ENCODE data around the gene ZNF789. TPM values are rescaled to one million over a fixed set of nuclear protein-coding genes. Genes with fewer than 3 reads are reported as not detected.
"Not testable (repeated sequence)": the region's sequence is repeated elsewhere in the genome, so short reads cannot be mapped to it uniquely, and the experiment has no call there.

Gene ZNF789
- 10 to 100 TPM; 20.3 to 22.5 (median 21.5) TPM for polyA plus RNA-seq (ENCODE audit: insufficient read length in 3 of 3)

- DNase-seq (ENCODE audit: low read depth in 3 of 3, low spot score in 2 of 3) = peak; percentile 84 to 93 (median 90)
These were observed at the start of gene ZNF789 for GRCh38 chr7:99472561-99473314. Gene ZNF789 (plus strand): TSS chr7:99472890. CDS start chr7:99476457, 3,567 bp downstream.

- DNase-seq (ENCODE audit: low read depth in 3 of 3, low spot score in 2 of 3) = no peak
These were observed 47.6 kb upstream of the ZNF789 start for GRCh38 chr7:99424932-99425730.

GRCh38 chr7:99428972-99429566 lies 43.6 kb upstream of the ZNF789 start:
- DNase-seq (ENCODE audit: low read depth in 3 of 3, low spot score in 2 of 3) = no peak

GRCh38 chr7:99429756-99430155 lies 42.9 kb upstream of the ZNF789 start:
- DNase-seq (ENCODE audit: low read depth in 3 of 3, low spot score in 2 of 3) = no peak

GRCh38 chr7:99431756-99432540 lies 40.7 kb upstream of the ZNF789 start:
- not testable (repeated sequence) for DNase-seq (ENCODE audit: low read depth in 3 of 3, low spot score in 2 of 3)

- no peak for DNase-seq (ENCODE audit: low read depth in 3 of 3, low spot score in 2 of 3)
These were observed 39.5 kb upstream of the ZNF789 start for GRCh38 chr7:99433158-99433557.

GRCh38 chr7:99437946-99438572 lies 34.6 kb upstream of the ZNF789 start:
- no peak for DNase-seq (ENCODE audit: low read depth in 3 of 3, low spot score in 2 of 3)

- DNase-seq (ENCODE audit: low read depth in 3 of 3, low spot score in 2 of 3) = peak; percentile 83 to 87 (median 87)
These were observed 33.9 kb upstream of the ZNF789 start, which contains the start of the genes CPSF4 and PTCD1 for GRCh38 chr7:99438573-99439480. Gene CPSF4 (plus strand): TSS chr7:99438943. CDS start chr7:99439083, 140 bp downstream. Gene PTCD1 (minus strand): TSS chr7:99438798. CDS start chr7:99435242, 3,556 bp downstream.

GRCh38 chr7:99440195-99440594 lies 32.5 kb upstream of the ZNF789 start:
- DNase-seq (ENCODE audit: low read depth in 3 of 3, low spot score in 2 of 3) = no peak

GRCh38 chr7:99446096-99446495 lies 26.6 kb upstream of the ZNF789 start:
- no peak for DNase-seq (ENCODE audit: low read depth in 3 of 3, low spot score in 2 of 3)

- no peak for DNase-seq (ENCODE audit: low read depth in 3 of 3, low spot score in 2 of 3)
These were observed 24.7 kb upstream of the ZNF789 start for GRCh38 chr7:99447943-99448342.

- no peak for DNase-seq (ENCODE audit: low read depth in 3 of 3, low spot score in 2 of 3)
These were observed 23.8 kb upstream of the ZNF789 start for GRCh38 chr7:99448855-99449254.

GRCh38 chr7:99449326-99449725 lies 23.4 kb upstream of the ZNF789 start:
- no peak for DNase-seq (ENCODE audit: low read depth in 3 of 3, low spot score in 2 of 3)

- DNase-seq (ENCODE audit: low read depth in 3 of 3, low spot score in 2 of 3) = no peak
These were observed 20.8 kb upstream of the ZNF789 start for GRCh38 chr7:99451936-99452335.

GRCh38 chr7:99452541-99452940 lies 20.1 kb upstream of the ZNF789 start:
- no peak for DNase-seq (ENCODE audit: low read depth in 3 of 3, low spot score in 2 of 3)

GRCh38 chr7:99453105-99453504 lies 19.6 kb upstream of the ZNF789 start:
- DNase-seq (ENCODE audit: low read depth in 3 of 3, low spot score in 2 of 3) = no peak

GRCh38 chr7:99455874-99456273 lies 16.8 kb upstream of the ZNF789 start:
- no peak for DNase-seq (ENCODE audit: low read depth in 3 of 3, low spot score in 2 of 3)

GRCh38 chr7:99456288-99456687 lies 16.4 kb upstream of the ZNF789 start:
- no peak for DNase-seq (ENCODE audit: low read depth in 3 of 3, low spot score in 2 of 3)

All from right renal cortex interstitium (tissue), 3 donors.